HG03565 (cell line): ENCODE measurements around the gene LITAFD.
"Not testable (repeated sequence)": the region's sequence is repeated elsewhere in the genome, so short reads cannot be mapped to it uniquely, and the experiment has no call there.

Source experiments
- ATAC-seq: cut with Tn5 transposase; IDR thresholded peaks from one replicate; pipeline ENCODE4 v1.9.1; 2021; ENCODE audit warnings: mild to moderate bottlenecking, moderate library complexity; ENCODE audit not compliant: unreplicated experiment

LITAFD gene

GRCh38 chr16:8855972-8856371, 26.2 kb upstream of the LITAFD start:
- no peak for ATAC-seq

GRCh38 chr16:8858994-8859912, 22.9 kb upstream of the LITAFD start:
- no peak for ATAC-seq

- no peak for ATAC-seq
Measured at GRCh38 chr16:8859913-8860881, 22.0 kb upstream of the LITAFD start.

- ATAC-seq, result no peak
Measured at GRCh38 chr16:8861563-8862308, 20.4 kb upstream of the LITAFD start.

GRCh38 chr16:8862309-8863130, 19.6 kb upstream of the LITAFD start:
- no peak for ATAC-seq

- ATAC-seq, result no peak
Measured at GRCh38 chr16:8863594-8864424, 18.3 kb upstream of the LITAFD start.

GRCh38 chr16:8864480-8865110, 17.6 kb upstream of the LITAFD start:
- no peak for ATAC-seq

- ATAC-seq, result no peak
Measured at GRCh38 chr16:8865145-8865882, 16.8 kb upstream of the LITAFD start.

GRCh38 chr16:8866118-8866883, 15.8 kb upstream of the LITAFD start:
- ATAC-seq, result no peak

- ATAC-seq, result no peak
Measured at GRCh38 chr16:8866884-8867215, 15.3 kb upstream of the LITAFD start.

GRCh38 chr16:8867216-8867931, 14.8 kb upstream of the LITAFD start:
- no peak for ATAC-seq

GRCh38 chr16:8867932-8868415, 14.2 kb upstream of the LITAFD start:
- ATAC-seq, result no peak

- ATAC-seq, result peak; percentile 43
Measured at GRCh38 chr16:8868416-8869211, 13.5 kb upstream of the LITAFD start, which contains the start of gene CARHSP1. CARHSP1 (minus strand) TSS chr16:8869006; CDS start chr16:8859328, 9,678 bp downstream.

- ATAC-seq, result no peak
Measured at GRCh38 chr16:8869212-8869987, 12.8 kb upstream of the LITAFD start.

GRCh38 chr16:8869988-8870241, 12.2 kb upstream of the LITAFD start:
- not testable (repeated sequence) for ATAC-seq
